HG03039 (cell line): ENCODE data around the gene TPI1.

Experiments
- ATAC-seq: cut with Tn5 transposase; IDR thresholded peaks from one replicate; pipeline ENCODE4 v1.9.1; 2021; ENCODE audit warnings: mild to moderate bottlenecking, moderate library complexity; ENCODE audit not compliant: unreplicated experiment

Gene TPI1

DNA sequence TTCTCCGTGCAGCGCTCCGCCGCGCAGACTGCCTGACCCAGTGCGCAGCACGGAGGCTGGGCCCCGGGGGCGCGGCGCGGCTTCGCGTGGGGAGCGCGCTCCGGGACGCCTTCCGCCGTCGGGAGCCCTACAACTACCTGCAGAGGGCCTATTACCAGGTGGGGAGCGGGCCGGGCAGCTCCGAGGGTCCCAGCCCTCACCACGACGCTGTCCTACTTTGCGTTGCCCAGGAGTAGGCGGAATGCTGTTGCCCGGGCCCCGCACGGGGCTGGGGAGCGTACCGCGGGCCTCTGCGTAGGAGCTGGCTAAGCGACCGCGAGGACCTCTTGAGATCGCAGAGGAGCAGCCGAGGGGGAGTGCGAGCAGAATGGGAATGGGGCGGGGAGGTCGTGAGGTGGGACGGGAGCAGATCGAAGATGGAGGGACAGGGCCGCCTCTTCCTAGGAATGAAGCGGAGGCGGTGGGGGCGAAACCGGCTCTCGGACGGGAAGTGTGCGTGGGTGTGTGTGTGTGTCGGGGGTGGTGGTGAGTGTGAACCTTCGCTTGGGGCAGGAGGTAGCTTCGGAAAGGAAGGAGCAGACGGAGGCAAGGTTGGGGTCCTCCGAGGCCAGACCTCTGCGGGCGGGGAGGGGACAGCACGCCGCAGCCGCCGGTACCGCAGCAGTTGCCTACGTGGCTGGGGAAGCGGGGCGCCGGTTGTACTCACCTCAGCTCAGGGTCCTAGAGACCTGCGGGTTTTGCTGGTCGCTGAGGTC is 38.4 kb upstream of the TPI1 start:
- ATAC-seq: no peak

DNA sequence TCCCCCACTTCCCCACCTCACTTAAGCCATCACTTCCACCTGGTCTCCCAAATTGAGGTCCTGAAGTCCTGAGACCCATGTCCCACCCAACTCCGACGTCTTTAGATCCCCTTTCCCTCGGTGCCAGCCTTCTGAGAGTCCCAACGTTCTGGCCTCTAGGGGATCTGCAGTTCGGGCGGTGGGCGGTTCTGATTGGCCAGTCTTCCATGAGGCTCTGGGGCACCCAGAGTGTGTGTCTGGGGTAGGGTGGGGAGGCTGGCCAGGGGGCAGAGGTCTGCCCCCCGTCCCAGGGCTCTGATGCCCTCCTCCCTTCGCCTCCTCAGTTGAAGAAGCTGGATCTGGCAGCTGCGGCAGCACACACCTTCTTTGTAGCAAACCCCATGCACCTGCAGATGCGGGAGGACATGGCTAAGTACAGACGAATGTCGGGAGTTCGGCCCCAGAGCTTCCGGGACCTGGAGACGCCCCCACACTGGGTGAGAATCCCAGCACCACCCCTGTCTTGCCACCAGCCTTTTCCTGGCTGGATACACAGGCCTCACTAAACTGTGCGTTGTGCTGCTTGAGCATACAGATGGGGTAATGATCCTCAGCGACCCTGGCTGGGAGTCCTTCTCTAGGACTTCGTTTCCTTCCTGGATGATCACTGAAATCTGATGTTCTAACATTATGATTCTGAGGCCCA is 37.7 kb upstream of the TPI1 start:
- no peak for ATAC-seq

DNA sequence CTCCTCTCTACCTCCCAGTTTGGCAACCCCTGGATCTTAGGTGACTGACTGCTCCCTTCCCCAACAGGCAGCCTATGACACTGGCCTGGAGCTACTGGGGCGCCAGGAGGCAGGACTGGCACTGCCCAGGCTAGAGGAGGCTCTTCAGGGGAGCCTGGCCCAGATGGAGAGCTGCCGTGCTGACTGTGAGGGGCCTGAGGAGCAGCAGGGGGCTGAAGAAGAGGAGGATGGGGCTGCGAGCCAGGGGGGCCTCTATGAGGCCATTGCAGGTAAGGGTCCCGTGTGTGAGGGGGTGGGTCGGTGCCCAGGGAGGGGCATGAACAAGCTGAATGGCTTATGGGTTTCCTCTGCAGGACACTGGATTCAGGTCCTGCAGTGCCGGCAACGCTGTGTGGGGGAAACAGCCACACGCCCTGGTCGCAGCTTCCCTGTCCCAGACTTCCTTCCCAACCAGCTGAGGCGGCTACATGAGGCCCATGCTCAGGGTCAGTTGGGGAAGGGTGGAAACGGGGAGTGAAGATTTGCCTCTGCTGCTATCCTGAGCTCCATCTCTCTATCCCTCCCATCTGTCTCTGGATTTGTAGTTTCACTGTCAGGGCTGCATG is 36.9 kb upstream of the TPI1 start:
- ATAC-seq: no peak

DNA sequence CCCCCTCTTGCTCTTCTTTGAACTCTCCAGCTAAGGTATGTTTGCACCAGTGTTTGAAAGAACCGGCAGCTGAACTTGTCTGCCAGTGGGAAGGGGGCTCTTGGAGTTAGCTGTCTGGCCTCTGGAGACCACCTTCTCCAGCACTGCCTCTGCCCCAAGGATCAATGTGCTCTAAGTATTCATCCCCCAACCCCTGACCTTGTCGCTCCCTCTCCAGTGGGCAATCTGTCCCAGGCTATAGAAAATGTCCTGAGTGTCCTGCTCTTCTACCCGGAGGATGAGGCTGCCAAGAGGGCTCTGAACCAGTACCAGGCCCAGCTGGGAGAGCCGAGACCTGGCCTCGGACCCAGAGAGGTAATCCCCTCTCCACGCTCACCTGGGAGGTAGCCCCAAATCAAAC is 36.3 kb upstream of the TPI1 start:
- no peak for ATAC-seq

DNA sequence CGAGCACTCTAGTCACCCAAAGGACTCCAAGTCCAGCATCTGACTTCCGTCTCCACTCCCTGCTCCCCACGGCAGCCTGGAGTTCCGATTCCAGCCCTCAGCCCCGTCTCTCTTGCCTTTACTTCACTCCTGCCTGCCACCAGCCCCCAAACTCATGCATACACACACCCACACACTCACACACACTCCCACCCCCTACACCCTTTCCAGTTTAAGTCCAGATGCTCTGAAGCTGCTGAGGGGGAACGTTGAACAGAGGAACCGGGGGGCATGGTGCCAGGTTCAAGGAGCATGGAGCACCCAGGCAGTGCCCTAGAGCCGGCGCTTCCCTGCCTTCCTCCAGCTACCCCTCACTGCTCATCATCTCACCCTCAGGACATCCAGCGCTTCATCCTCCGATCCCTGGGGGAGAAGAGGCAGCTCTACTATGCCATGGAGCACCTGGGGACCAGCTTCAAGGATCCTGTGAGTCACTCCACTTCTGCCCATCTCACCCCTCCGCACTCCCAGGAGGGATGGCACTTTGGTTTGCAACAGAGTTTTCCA is 35.8 kb upstream of the TPI1 start:
- no peak for ATAC-seq

DNA sequence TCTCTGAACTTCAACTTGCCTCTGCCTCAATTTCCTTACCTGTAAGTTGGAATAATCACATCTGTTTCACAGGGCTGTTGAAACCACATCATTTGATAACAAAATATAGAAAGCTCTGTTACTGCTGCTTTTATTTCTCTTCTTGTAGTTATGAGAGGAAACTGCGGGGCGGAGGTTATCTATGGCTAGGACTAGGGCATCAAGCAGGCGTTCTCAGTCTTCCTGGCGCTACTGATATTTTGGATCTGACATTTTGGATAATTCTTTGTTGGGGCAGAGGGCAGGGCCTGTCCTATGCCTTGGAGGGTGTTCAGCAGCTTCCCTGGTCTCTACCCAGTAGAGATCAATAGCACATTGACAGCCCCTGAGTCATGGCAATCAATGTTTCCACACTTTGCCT is 35.2 kb upstream of the TPI1 start:
- no peak for ATAC-seq

DNA sequence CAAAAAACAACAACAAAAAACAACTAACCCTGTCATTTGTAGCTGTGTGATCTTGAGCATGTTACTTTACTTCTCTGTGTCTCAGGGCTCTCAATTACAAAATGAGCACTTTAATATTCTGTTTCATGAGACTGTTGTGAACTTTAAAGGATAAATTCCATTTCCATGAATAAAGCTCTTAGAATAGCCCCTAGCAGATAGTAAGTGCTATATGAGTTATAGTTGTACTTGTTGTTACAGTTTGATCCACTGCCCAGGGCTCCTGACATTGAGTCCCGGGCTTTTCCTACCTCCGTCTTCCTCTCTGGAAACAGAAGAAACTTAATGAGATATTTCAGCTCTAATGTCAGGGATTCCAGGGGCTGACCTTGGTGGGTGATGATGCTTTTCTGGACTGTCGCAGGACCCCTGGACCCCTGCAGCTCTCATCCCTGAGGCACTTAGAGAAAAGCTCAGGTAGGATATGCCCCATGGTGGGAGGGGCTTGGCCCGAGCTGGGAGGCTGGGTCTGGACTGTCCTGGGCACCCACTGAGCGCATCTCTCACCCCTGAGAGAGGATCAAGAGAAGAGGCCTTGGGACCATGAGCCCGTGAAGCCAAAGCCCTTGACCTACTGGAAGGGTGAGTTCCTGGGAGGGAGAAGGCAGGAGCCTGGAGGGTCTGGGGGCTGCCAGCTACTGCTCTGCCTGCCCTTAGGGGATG is 34.0 kb upstream of the TPI1 start:
- no peak for ATAC-seq

DNA sequence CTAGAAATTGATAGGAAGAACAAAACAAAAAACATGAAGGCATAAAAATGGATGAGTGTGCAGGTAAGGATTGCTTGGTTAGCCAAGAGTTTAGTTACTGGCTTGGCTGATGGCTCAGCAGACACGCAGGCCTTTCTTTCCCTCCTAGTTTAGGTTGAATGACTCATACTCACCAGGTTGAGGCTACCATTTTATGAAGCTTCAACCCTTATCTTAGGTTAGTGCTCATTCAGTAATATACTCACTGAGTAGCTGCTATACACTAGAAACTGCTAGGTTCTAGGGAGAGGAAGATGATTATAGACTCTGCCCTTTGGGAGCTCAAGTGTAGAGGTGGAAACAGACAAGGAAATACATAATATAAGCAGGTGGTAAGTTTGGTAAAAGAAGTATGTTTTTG is 33.1 kb upstream of the TPI1 start:
- ATAC-seq: no peak

DNA sequence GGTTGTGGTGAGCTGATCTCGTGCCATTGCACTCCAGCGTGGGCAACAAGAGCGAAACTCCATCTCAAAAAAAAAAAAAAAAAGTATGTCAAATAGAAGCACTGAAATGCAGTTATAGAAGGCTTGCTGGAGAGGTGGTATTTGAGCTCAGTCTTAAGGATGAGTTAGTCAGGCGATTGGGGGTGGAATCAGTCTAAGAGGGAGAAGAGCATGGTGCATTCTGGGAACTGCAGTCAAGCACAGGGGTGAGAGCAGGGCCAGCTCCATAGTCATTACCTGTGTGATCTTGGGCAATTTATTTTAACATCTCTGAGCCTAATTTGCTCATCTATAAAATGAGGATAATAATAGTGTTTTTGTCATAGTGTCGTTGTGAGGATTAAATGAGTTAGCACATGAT is 32.5 kb upstream of the TPI1 start:
- no peak for ATAC-seq

DNA sequence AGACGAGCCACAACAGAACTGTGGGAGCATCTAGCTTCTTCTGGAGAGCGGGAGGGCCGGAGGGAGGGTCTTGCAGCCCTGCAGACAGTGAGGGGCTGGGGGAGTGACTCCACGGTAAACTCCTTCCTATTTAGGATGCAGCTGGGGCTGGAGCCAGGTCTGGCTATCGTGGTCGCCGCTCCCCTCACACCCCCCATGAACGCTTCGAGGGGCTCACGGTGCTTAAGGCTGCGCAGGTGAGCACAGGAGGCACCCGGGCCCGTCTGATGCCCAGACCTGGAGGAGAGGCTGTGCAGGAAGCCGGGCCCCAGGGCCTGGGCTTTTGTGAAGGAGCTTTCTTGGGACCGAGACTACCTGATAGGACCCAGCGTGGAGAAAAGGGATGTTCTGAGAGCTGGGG is 30.5 kb upstream of the TPI1 start:
- no peak for ATAC-seq

DNA sequence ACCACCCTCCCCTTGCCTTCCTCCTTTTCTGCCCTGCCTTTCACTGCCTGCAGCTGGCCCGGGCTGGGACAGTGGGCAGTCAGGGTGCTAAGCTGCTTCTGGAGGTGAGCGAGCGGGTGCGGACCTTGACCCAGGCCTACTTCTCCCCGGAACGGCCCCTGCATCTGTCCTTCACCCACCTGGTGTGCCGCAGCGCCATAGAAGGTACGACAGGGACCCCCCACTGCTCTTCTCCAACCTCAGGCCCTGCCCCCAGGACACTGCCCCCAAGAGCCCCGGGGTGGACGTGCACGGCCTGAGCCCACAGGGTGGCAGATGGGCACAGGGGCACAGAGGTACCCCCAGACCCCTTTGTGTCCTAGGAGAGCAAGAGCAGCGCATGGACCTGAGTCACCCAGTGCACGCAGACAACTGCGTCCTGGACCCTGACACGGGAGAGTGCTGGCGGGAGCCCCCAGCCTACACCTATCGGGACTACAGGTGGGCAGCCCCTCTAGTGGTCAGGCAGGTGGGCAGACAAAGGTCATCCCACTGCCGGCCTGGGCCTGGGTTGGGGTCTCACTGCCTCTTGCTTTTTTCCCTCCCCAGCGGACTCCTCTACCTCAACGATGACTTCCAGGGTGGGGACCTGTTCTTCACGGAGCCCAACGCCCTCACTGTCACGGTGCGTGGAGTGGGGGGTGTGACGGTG is 29.8 kb upstream of the TPI1 start:
- ATAC-seq: no peak

DNA sequence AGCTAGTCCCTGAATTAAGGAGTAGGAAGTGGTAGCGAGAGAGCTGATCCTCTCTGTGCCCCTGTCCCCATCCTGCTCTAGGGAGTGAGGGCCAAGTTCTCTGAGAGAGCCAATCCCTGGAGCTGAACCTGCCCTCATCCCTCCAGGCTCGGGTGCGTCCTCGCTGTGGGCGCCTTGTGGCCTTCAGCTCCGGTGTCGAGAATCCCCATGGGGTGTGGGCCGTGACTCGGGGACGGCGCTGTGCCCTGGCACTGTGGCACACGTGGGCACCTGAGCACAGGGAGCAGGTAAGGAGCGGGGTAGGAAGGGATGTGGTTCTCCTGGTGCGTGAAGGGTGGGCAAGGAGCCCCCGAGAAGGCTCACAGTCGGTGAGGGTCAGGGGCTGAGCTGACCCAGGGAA is 28.5 kb upstream of the TPI1 start:
- ATAC-seq: no peak

DNA sequence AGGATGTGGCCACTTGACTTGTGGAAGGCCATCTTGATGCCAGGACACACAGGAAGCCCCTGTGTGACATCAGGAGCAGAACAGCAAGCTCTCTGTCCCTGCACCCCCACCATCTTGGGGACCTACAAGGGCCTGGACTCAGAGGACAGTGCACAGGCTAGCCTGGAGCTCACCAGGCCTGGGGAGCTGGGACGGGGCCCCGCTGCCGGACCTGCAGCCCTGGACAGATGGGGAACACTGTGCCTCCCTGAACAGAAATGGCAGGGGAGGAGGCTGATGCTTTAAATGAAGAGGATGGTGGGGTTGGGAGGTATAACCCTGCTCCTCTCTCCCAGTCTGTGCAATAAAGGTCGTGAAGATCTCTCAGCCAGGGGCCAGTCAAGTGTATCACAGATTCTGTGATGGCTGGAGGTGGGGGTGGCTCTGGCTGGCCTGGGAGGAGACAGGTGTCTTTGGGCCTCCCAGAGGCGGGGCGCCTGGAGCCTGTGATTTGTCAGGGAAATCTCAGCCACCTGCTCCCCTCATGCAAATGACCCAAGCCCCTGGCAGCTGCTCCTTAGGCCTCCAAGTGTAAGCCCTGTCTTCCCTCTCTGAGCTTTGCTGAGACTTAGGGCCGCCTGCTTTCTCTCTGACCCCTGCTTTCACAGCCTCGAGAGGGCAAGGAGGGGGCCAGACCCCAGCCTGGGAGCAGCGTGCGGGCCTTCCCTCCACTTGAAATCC is 27.7 kb upstream of the TPI1 start:
- peak; percentile 61 for ATAC-seq

DNA sequence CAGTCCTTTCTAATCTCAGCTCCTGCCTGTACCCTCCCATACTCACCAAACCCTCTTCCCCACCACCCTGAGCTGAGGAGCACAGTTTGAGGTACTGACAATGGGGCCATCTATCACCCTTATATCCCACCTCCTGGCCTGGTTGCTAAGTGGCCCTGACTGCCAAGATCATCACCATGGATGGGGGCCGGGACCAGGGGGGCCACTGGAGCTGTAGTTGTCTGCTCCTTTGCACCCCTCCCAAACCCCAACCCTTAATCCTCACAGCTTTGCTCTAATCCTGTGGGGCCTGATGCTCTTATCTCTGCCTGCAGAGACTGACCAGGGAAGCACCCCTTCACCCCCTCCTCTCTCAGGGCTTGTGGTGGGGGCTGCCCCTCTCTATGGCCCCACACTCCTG is 27.0 kb upstream of the TPI1 start:
- ATAC-seq: no peak

DNA sequence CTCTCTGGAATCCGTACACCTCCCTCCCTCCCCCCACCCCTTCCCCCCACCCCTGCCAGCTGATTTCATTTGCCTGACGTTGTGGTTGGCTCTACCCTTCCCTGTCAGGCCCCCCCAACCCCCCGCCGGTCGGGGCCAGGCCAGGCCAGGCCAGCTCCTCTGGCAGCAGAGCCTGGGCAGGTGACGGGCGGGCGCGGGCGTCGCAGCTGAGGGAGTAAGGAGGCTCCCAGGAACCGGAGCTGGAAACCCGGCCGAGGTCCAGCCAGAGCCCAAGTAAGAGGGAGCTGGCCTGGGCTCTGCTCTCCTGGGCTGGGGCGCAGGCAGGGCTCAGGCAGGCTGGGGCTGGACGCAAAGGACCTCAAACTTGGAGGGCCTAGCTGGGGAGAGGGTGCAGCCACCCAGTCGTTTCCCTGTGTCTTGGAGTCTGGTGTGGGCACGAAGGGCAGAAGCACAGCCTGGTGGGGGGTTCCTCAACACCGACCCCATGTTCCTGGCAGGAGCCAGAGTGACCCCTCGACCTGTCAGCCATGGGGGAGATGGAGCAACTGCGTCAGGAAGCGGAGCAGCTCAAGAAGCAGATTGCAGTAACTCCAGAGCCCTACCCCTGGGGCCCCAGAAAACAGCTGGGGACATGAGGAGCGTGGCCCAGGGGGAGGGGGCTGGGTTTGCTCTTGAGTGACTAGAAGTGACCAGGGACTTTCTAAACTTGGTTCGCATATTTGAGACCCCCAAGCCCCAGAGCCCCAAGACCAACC is 26.4 kb upstream of the TPI1 start, which contains the start of gene GNB3:
Gene GNB3, plus strand, starts transcription at position 165 of the 755 bp plus-strand sequence. Its CDS starts 363 bp downstream, at position 528.
- ATAC-seq: no peak

DNA sequence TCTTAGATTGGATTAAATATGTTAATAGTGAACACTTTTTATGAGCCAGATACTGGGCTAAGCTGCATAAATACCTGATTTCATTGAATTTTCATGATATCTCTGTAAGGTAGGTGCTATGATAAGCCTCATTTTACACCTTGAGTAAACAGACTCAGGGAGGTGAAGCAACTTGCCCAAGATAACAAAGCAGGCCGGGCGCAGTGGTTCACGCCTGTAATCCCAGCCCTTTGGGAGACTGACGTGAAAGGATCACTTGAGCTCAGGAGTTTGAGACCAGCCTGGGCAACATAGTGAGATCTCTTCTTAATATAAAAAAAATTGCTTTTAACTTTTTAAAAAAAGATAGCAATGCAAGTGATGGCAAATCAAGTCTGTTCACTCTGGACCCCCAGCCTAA is 25.3 kb upstream of the TPI1 start:
- ATAC-seq: no peak

DNA sequence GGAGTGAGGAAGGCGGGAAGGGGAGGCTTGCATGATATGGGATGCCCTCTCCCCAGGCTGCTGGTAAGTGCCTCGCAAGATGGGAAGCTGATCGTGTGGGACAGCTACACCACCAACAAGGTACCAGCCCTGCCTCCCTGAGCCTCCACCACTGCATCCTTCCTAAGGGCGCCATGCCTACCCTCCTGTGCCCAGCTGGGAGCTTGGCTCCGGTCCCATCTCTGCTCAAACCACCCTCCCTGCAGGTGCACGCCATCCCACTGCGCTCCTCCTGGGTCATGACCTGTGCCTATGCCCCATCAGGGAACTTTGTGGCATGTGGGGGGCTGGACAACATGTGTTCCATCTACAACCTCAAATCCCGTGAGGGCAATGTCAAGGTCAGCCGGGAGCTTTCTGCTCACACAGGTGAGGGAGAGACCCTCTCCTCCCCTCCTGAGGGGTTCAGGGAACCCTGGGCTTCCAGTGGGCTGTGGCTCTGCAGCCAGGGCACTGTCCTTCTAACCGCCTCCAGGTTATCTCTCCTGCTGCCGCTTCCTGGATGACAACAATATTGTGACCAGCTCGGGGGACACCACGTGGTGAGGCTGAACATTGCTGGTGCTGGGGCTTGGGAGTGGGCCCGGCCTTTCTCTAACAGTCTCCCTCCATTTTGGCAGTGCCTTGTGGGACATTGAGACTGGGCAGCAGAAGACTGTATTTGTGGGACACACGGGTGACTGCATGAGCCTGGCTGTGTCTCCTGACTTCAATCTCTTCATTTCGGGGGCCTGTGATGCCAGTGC is 24.0 kb upstream of the TPI1 start:
- no peak for ATAC-seq

DNA sequence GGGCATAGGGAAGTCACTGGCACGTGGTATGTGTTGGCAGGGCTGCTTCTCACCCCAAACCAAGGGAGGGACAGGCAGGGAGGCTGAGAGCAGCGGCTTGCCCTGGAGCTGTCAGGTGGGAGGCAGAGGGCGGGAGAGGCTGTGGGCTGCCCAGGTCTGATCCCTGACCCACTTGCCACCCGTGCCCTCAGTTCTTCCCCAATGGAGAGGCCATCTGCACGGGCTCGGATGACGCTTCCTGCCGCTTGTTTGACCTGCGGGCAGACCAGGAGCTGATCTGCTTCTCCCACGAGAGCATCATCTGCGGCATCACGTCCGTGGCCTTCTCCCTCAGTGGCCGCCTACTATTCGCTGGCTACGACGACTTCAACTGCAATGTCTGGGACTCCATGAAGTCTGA is 21.9 kb upstream of the TPI1 start:
- ATAC-seq: no peak
